ENCODE data around the gene IRF8. TPM values are rescaled to one million over a fixed set of nuclear protein-coding genes. Genes with fewer than 3 reads are reported as not detected.

IRF8 gene
- total and polyA plus RNA-seq, 2 of the 4 experiments (the other 2 are of a cell fraction) = not detected

GRCh38 chr16:85911251-85911930 lies 12.4 kb downstream of the IRF8 start:
- H4K5ac ChIP-seq (ENCODE audit: low read depth, low read length) = no peak overlapping the region
- H4K20me1 ChIP-seq (ENCODE audit: insufficient read depth, low read length) = no peaks in the 10 kb centered on the region
- no peak overlapping the region for H2BK120ac ChIP-seq (ENCODE audit: low read depth, low read length)
- ChIA-PET POLR2A (ENCODE audit: unreplicated experiment) (no interaction called here), CTCF (no interaction called here)
- no peaks in the 10 kb centered on the region for H3K36me3 ChIP-seq (ENCODE audit: control insufficient read depth, insufficient read depth, low read length)
- TF ChIP-seq RCOR1 (IDR thresholded peaks at IDR 0.05; ENCODE audit: insufficient replicate concordance, low read length) = no peak
- no peak for TF ChIP-seq SMC3 (IDR thresholded peaks at IDR 0.05; ENCODE audit: low read depth, low read length)
- no peak for TF ChIP-seq BHLHE40 (IDR thresholded peaks at IDR 0.05; ENCODE audit: low read depth, low read length)
- no peak for TF ChIP-seq CHD1 (IDR thresholded peaks at IDR 0.05; ENCODE audit: low read depth, low read length)
- no peak for TF ChIP-seq RFX5 (IDR thresholded peaks at IDR 0.05; ENCODE audit: low read depth, low read length)
- TF ChIP-seq MXI1 (IDR thresholded peaks at IDR 0.05; ENCODE audit: borderline replicate concordance, low read depth, low read length) = no peak
- no peak for TF ChIP-seq MAZ (IDR thresholded peaks at IDR 0.05; ENCODE audit: borderline replicate concordance, low read depth, low read length)
- no peak for TF ChIP-seq POLR2A (IDR thresholded peaks at IDR 0.05; ENCODE audit: low read depth, low read length)
- TF ChIP-seq NFE2L2 (IDR thresholded peaks at IDR 0.05; ENCODE audit: low read depth, low read length) = no peak
- no peak for TF ChIP-seq CEBPB (IDR thresholded peaks at IDR 0.05; ENCODE audit: low read depth, low read length)
- no peak overlapping the region for H2AK5ac ChIP-seq (ENCODE audit: low read depth, low read length)
- H4K8ac ChIP-seq (ENCODE audit: low read depth in 2 of 2, low read length in 2 of 2) = no peak overlapping the region
- no peak overlapping the region for H2BK15ac ChIP-seq (ENCODE audit: low read depth, low read length)
- H2AK9ac ChIP-seq (replicated peaks; ENCODE audit: low read depth, low read length, poor library complexity) = no peak overlapping the region
- no peak overlapping the region for H3K56ac ChIP-seq (ENCODE audit: extremely low read depth, insufficient read depth, low read length)
- H3K4me2 ChIP-seq (ENCODE audit: low read depth, low read length) = no peak overlapping the region
- H3K4me1 ChIP-seq (ENCODE audit: control insufficient read depth, insufficient read depth, low read length) = peaks cover 4% of the 10 kb centered on the region; the same call in 1 of the 2 replicates
- no peak overlapping the region for H3K4ac ChIP-seq (ENCODE audit: low read depth, low read length)
- no peak overlapping the region for H3K14ac ChIP-seq (replicated peaks; ENCODE audit: low read depth, low read length)
- dilution Hi-C loops (cut with HindIII; ENCODE audit: low sequenced_read_pairs, unreplicated experiment) = no loop called here
- no peak overlapping the region for H4K91ac ChIP-seq (ENCODE audit: insufficient read depth, low read depth, low read length)
- BruUV-seq (replicated peaks) = no TSS peak
- in situ Hi-C loops (cut with MboI; ENCODE audit: low sequenced_read_pairs) = no loop called here
- H3K79me1 ChIP-seq (ENCODE audit: low read depth in 1 of 2, low read length in 2 of 2) = no peaks in the 10 kb centered on the region
- intact Hi-C loops (cut with micrococcal nuclease) = no loop called here
- H2BK20ac ChIP-seq (ENCODE audit: low read depth, low read length) = no peak overlapping the region
- H3K9me1 ChIP-seq (ENCODE audit: insufficient read depth, low read length) = no peaks in the 10 kb centered on the region
- peaks cover 58% of the 10 kb centered on the region for H3K27me3 ChIP-seq (ENCODE audit: control insufficient read depth, insufficient read depth, low read length)
- H3K9ac ChIP-seq (ENCODE audit: low read depth, low read length) = no peak overlapping the region
- no peak overlapping the region for H3K4me3 ChIP-seq (ENCODE audit: insufficient read depth, low read depth, low read length)
- DNase-seq = no peak
- H3K18ac ChIP-seq (ENCODE audit: low read depth, low read length) = no peak overlapping the region; the same call in 1 of the 2 replicates
- H2AFZ ChIP-seq (replicated peaks; ENCODE audit: low read length, poor library complexity) = no peak overlapping the region
- H2BK5ac ChIP-seq (ENCODE audit: low read depth, low read length, poor library complexity, severe bottlenecking) = no peak overlapping the region
- H3K9me3 ChIP-seq (ENCODE audit: control insufficient read depth, insufficient read depth, low read length) = no peaks in the 10 kb centered on the region
- 80% methylated on average over 3 of the region's 15 CpGs; no CpG with 5 or more reads in 1 of the 2 experiments for WGBS, 2 experiments (ENCODE audit: extremely low coverage in 2 of 2, insufficient read length in 1 of 2)
- no peak for ATAC-seq (ENCODE audit: low read depth)
- no peak overlapping the region for H3K27ac ChIP-seq (ENCODE audit: insufficient read depth, low read length)
- no peak overlapping the region; the same call in 1 of the 2 replicates for H3K23ac ChIP-seq (ENCODE audit: low read depth, low read length)
